K562 (cell line): ENCODE measurements around the gene ZNF502. TPM values are rescaled to one million over a fixed set of nuclear protein-coding genes. Genes with fewer than 3 reads are reported as not detected.

Source experiments
- CEBPB ChIP-seq: fragments of 450-650 bp; IDR thresholded peaks from 2 replicates; pipeline ENCODE4 v1.6.1; 2016; ENCODE audit warnings: missing genetic modification characterization, missing compliant biosample characterization
- CHD7 ChIP-seq: fragments of 200-600 bp; sonication (generic); IDR thresholded peaks from one replicate; pipeline ENCODE4 v1.6.1; 2012; ENCODE audit warnings: mild to moderate bottlenecking, low read depth, low read length, inconsistent platforms
- CSDE1 ChIP-seq, 2 experiments: fragments of 450-650 bp; IDR thresholded peaks; 2 replicates each; pipeline ENCODE4 v1.6.1; 2016; ENCODE audit warnings: mild to moderate bottlenecking in 1 of 2
- HCFC1 ChIP-seq: IDR thresholded peaks from 2 replicates; pipeline ENCODE4 v1.6.1; 2012; ENCODE audit warnings: low read depth, low read length, improper control_type of control experiment
- MLX ChIP-seq, 2 experiments: fragments of 450-650 bp in 1 of 2; sonication (generic) in 1 of 2; formaldehyde crosslinking; conservative IDR thresholded peaks; 2 replicates each; pipeline versions ENCODE4 v1.4.0 to v1.8.1; 2020 to 2022; ENCODE audit warnings: mild to moderate bottlenecking in 1 of 2, missing genetic modification reagents in 1 of 2
- TFAM ChIP-seq: fragments of 250-450 bp; sonication (Bioruptor Pico); conservative IDR thresholded peaks from 2 replicates; pipeline ENCODE4 v1.5.0; 2021; ENCODE audit warnings: mild to moderate bottlenecking, moderate library complexity
- ZNF263 ChIP-seq: sonication (generic); formaldehyde crosslinking; IDR thresholded peaks from 2 replicates; pipeline ENCODE4 v1.8.0; 2022; ENCODE audit warnings: mild to moderate bottlenecking, missing genetic modification reagents, borderline replicate concordance
- polyA plus RNA-seq, 8 experiments: library from polyadenylated mRNA; depleted of rRNA in 4 of 8; stranded (reverse) in 5 of 8; unstranded in 3 of 8; fragments of >200 nt; fragmentation: Nextera tagmentation in 2 of 8; fragmentation: Illumina TruSeq in 1 of 8; extraction: Ambion mirVana in 2 of 8; extraction: Trizol in 1 of 8; gene quantifications; 2 replicates each; pipeline versions ENCODE4 v1.2.1 to v1.2.3, GENCODE V29; 2011 to 2014; ENCODE audit warnings: inconsistent platforms in 1 of 8, missing spikeins in 1 of 8
- total RNA-seq, 7 experiments: library from RNA; depleted of rRNA in 6 of 7; stranded (reverse); fragments of >200 nt in 6 of 7; fragmentation: Illumina TruSeq in 2 of 7; extraction: Trizol in 2 of 7; gene quantifications; 2 replicates each; pipeline versions ENCODE4 v1.2.1 to v1.2.3, GENCODE V29; 2011 to 2021; ENCODE audit warnings: low replicate concordance in 1 of 7
- TF ChIP-seq, protein P1 (sequence below): fragments of 450-650 bp; conservative IDR thresholded peaks from 2 replicates; pipeline ENCODE4 v1.6.1; 2016; ENCODE audit warnings: missing genetic modification characterization, low read depth, mild to moderate bottlenecking, missing compliant biosample characterization, moderate library complexity
- TF ChIP-seq, protein P2 (sequence below), 2 experiments: fragments of 200-800 bp in 1 of 2; sonication (Bioruptor generic) in 1 of 2; sonication (generic) in 1 of 2; formaldehyde crosslinking in 1 of 2; IDR thresholded peaks in 1 of 2; conservative IDR thresholded peaks in 1 of 2; 2 replicates each; pipeline versions ENCODE4 v1.5.0 to v1.6.1; 2016 to 2020; ENCODE audit warnings: missing compliant biosample characterization in 1 of 2, missing genetic modification characterization in 1 of 2, missing genetic modification reagents in 1 of 2

The ZNF502 gene
- total and polyA plus RNA-seq, 9 of the 15 experiments (the other 6 are each of a cell fraction or from before 2014, with no cell fraction given), result 0.38 to 0.98 (median 0.67) TPM

- TF ChIP-seq CHD7, result no peak
- TF ChIP-seq CSDE1 (IDR thresholded peaks at IDR 0.05), result no peak
- TF ChIP-seq, protein P1, sequence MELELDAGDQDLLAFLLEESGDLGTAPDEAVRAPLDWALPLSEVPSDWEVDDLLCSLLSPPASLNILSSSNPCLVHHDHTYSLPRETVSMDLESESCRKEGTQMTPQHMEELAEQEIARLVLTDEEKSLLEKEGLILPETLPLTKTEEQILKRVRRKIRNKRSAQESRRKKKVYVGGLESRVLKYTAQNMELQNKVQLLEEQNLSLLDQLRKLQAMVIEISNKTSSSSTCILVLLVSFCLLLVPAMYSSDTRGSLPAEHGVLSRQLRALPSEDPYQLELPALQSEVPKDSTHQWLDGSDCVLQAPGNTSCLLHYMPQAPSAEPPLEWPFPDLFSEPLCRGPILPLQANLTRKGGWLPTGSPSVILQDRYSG (tag), result no peak
- no peak for TF ChIP-seq ZNF263 (CRISPR knock-in tag)
- TF ChIP-seq, protein P2, sequence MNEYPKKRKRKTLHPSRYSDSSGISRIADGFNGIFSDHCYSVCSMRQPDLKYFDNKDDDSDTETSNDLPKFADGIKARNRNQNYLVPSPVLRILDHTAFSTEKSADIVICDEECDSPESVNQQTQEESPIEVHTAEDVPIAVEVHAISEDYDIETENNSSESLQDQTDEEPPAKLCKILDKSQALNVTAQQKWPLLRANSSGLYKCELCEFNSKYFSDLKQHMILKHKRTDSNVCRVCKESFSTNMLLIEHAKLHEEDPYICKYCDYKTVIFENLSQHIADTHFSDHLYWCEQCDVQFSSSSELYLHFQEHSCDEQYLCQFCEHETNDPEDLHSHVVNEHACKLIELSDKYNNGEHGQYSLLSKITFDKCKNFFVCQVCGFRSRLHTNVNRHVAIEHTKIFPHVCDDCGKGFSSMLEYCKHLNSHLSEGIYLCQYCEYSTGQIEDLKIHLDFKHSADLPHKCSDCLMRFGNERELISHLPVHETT (CRISPR knock-in tag; conservative IDR thresholded peaks at IDR 0.05 in 1 of 2, IDR thresholded peaks at IDR 0.05 in 1 of 2), result no peak
- TF ChIP-seq HCFC1, result no peak
- no peak for TF ChIP-seq MLX (CRISPR knock-in tag; conservative IDR thresholded peaks at IDR 0.05)
- TF ChIP-seq CEBPB (tag), result no peak
- no peak for TF ChIP-seq TFAM (CRISPR knock-in tag)
Observed at GRCh38 chr3:44682182-44682896, 30.1 kb upstream of the ZNF502 start (continued).
